GM21619 (cell line): ENCODE measurements around the gene HVCN1.
"Not testable (repeated sequence)": the region's sequence is repeated elsewhere in the genome, so short reads cannot be mapped to it uniquely, and the experiment has no call there.

Experiments used
- ATAC-seq: cut with Tn5 transposase; IDR thresholded peaks from one replicate; pipeline ENCODE4 v1.9.1; 2021; ENCODE audit not compliant: unreplicated experiment

The HVCN1 gene

GRCh38 chr12:110668480-110669192 lies 20.3 kb downstream of the HVCN1 start:
- no peak for ATAC-seq

- ATAC-seq = no peak
Observed at GRCh38 chr12:110667671-110668070, 21.2 kb downstream of the HVCN1 start.

GRCh38 chr12:110666892-110667291 lies 22.0 kb downstream of the HVCN1 start:
- no peak for ATAC-seq

GRCh38 chr12:110661337-110661972 lies 27.5 kb downstream of the HVCN1 start:
- peak; percentile 85 for ATAC-seq

- no peak for ATAC-seq
Observed at GRCh38 chr12:110658878-110659277, 30.0 kb downstream of the HVCN1 start.

- ATAC-seq = no peak
Observed at GRCh38 chr12:110658242-110658641, 30.7 kb downstream of the HVCN1 start.

- ATAC-seq = no peak
Observed at GRCh38 chr12:110657747-110658146, 31.2 kb downstream of the HVCN1 start.

- no peak for ATAC-seq
Observed at GRCh38 chr12:110656071-110656655, 32.8 kb downstream of the HVCN1 start.

GRCh38 chr12:110654238-110654637 lies 34.7 kb downstream of the HVCN1 start:
- not testable (repeated sequence) for ATAC-seq

GRCh38 chr12:110649341-110649847 lies 39.5 kb downstream of the HVCN1 start:
- ATAC-seq = no peak

GRCh38 chr12:110647631-110648040 lies 41.3 kb downstream of the HVCN1 start:
- peak; percentile 63 for ATAC-seq

- ATAC-seq = no peak
Observed at GRCh38 chr12:110641521-110641920, 47.4 kb downstream of the HVCN1 start.

GRCh38 chr12:110640275-110641025 lies 48.5 kb downstream of the HVCN1 start:
- no peak for ATAC-seq

- ATAC-seq = no peak
Observed at GRCh38 chr12:110639336-110640141, 49.4 kb downstream of the HVCN1 start.

GRCh38 chr12:110638796-110639195 lies 50.1 kb downstream of the HVCN1 start:
- no peak for ATAC-seq

- peak; percentile 46 for ATAC-seq
Observed at GRCh38 chr12:110637869-110638441, 51.0 kb downstream of the HVCN1 start.

- ATAC-seq = no peak
Observed at GRCh38 chr12:110636516-110636915, 52.4 kb downstream of the HVCN1 start.

- ATAC-seq = no peak
Observed at GRCh38 chr12:110635055-110635454, 53.9 kb downstream of the HVCN1 start.

GRCh38 chr12:110627500-110628195 lies 61.3 kb downstream of the HVCN1 start:
- ATAC-seq = no peak

GRCh38 chr12:110622582-110622981 lies 66.3 kb downstream of the HVCN1 start:
- ATAC-seq = no peak
